ENCODE measurements around the gene MAB21L3.

DNA sequence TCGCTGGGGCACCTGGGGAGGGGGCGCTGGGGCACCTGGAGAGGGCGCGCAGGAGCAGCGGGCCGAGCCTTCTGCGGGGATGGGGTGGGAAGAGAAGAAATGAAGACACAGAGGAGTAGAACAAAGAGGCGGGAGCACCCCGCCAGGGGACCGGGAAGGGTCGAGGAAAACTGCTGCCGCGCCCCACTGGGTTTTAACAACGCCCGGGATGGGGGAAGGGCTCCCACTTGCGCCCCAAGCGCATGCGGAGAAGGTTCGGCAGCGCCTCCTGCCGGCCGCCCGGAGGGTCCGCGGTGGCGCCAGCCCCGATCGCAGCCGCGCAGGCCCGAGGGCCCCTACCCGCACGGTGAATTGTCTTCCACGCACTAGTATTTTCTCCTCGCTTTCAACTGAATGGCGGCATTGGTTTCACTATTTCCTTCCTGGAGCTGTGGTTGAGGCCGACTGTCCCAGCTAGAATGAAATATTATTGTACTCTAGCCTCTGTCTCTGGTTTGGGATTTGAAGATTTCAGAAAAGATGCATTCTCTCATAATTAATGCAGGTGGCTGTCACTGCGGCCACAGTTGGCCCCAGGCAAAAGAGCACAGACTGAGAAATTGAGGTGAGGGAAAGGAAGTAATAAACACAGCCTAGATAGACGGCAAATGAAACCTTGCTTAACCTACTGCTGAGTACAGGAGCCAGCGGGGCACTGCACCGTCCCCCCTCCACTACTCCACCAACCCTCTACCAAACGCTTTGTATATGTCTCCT lies 57.3 kb downstream of the MAB21L3 start:
- TF ChIP-seq EZH2 (IDR thresholded peaks at IDR 0.05; ENCODE audit: low read length, unreplicated experiment) (no peak), EZH2phosphoT487 (IDR thresholded peaks at IDR 0.05; ENCODE audit: borderline replicate concordance, low read length) (no peak)
- TF ChIP-seq, protein P1, sequence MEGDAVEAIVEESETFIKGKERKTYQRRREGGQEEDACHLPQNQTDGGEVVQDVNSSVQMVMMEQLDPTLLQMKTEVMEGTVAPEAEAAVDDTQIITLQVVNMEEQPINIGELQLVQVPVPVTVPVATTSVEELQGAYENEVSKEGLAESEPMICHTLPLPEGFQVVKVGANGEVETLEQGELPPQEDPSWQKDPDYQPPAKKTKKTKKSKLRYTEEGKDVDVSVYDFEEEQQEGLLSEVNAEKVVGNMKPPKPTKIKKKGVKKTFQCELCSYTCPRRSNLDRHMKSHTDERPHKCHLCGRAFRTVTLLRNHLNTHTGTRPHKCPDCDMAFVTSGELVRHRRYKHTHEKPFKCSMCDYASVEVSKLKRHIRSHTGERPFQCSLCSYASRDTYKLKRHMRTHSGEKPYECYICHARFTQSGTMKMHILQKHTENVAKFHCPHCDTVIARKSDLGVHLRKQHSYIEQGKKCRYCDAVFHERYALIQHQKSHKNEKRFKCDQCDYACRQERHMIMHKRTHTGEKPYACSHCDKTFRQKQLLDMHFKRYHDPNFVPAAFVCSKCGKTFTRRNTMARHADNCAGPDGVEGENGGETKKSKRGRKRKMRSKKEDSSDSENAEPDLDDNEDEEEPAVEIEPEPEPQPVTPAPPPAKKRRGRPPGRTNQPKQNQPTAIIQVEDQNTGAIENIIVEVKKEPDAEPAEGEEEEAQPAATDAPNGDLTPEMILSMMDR (conservative IDR thresholded peaks at IDR 0.05; ENCODE audit: low read depth, low read length), result no peak

Measured in PC-3 (cell line).